ENCODE measurements around the gene ESR1. TPM values are rescaled to one million over a fixed set of nuclear protein-coding genes. Genes with fewer than 3 reads are reported as not detected.
"Not testable (repeated sequence)": the region's sequence is repeated elsewhere in the genome, so short reads cannot be mapped to it uniquely, and the experiment has no call there.

ESR1 gene
- total RNA-seq, 2 donors from 2014 or later, result 0.07 to 1.3 TPM

DNA sequence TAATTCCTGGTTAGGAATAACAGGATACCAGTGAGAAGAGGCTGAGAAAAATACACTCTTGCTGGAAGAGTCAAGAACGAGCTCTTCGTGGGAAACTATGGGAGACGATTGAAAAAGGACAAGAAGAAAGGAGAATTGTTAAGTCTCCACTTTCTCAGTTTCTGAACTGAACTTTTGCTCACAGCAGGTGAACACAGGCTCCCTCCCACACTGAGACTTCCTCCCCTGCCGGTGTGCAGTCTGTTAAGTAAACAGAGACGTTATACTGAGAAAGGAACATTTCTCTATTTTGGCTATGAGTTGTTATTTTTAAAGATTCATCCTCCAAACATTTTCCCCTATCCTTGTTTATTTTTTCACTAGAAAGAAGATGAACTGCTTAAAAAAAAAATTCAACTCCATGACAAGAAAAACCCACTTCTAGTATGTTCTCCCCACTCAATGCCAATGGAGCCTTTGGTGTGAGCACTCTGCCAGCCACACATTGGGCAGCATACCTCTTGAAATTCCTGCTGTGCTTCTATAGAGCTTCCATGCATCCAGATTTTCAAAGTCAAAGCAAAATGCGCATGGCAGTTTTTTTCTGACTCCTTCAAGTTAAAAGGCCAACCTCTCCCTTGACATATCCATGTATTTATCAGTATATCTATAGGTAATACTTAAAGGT, 250.5 kb downstream of the ESR1 start:
- Mint-ChIP-seq H3K9me3 (peaks cover 0 to 2% of the 10 kb centered on the region in 2 donors), H3K27ac (no peak overlapping the region), H3K27me3 (ENCODE audit: low read depth) (peaks cover 7% of the 10 kb centered on the region), H3K36me3 (ENCODE audit: insufficient read depth in 2 of 2) (no peaks in the 10 kb centered on the region), H3K4me3 (no peak overlapping the region), H3K4me1 (ENCODE audit: low read depth) (no peaks in the 10 kb centered on the region)
- no peak for DNase-seq
- no peak for ATAC-seq (replicated peaks in 1 of 2)

DNA sequence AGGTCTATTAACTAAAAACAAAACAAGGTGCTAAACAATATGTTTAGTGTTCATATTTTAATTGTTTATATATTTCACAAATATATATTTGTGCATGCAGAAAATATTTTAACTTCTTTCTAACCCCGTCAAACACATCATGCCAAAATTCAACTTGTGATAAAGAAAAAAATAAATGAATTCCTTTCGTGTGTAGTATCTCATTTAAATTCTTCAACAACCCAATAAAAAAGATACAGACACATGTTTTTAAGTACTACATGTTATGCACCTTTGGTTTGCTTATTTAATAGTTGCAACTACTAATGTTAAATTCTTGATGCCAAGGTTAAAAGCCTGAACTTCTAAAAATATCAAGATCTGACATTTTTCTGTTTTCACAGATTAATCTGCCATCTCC, 252.4 kb downstream of the ESR1 start:
- no peak for DNase-seq
- H3K27ac Mint-ChIP-seq, result no peak overlapping the region
- no peaks in the 10 kb centered on the region for H3K4me1 Mint-ChIP-seq (ENCODE audit: low read depth)
- no peak overlapping the region for H3K4me3 Mint-ChIP-seq
- ATAC-seq (replicated peaks in 1 of 2), result no peak
- no peaks in the 10 kb centered on the region for H3K36me3 Mint-ChIP-seq (ENCODE audit: insufficient read depth in 2 of 2)
- H3K27me3 Mint-ChIP-seq (ENCODE audit: low read depth), result peaks cover 7% of the 10 kb centered on the region
- H3K9me3 Mint-ChIP-seq, result peaks cover 0 to 2% of the 10 kb centered on the region in 2 donors

DNA sequence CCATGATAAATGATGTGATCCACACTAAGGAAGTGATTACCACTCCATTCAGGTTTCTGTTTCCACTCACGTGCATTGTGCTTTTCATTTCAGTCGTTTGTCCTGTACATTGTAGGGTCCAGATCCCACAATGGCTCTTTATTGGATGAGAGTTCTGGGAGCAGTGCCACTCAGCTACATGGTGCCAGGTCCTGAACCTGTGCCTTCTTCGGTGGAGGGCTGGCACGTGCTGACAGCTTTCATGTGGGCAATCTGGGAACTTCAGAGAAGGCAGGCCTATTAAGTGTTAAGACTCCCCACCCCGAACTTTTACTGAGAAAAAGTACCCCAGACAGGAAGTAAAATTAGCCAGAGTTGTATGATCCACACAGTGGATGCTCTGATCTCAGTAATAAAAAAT, 255.0 kb downstream of the ESR1 start:
- no peak overlapping the region for H3K4me3 Mint-ChIP-seq
- no peaks in the 10 kb centered on the region for H3K27me3 Mint-ChIP-seq (ENCODE audit: low read depth)
- H3K9me3 Mint-ChIP-seq, result peaks cover 0 to 2% of the 10 kb centered on the region in 2 donors
- H3K4me1 Mint-ChIP-seq (ENCODE audit: low read depth), result no peaks in the 10 kb centered on the region
- no peak overlapping the region for H3K27ac Mint-ChIP-seq
- H3K36me3 Mint-ChIP-seq (ENCODE audit: insufficient read depth in 2 of 2), result no peaks in the 10 kb centered on the region
- ATAC-seq (replicated peaks in 1 of 2) (no peak), DNase-seq (no peak)

DNA sequence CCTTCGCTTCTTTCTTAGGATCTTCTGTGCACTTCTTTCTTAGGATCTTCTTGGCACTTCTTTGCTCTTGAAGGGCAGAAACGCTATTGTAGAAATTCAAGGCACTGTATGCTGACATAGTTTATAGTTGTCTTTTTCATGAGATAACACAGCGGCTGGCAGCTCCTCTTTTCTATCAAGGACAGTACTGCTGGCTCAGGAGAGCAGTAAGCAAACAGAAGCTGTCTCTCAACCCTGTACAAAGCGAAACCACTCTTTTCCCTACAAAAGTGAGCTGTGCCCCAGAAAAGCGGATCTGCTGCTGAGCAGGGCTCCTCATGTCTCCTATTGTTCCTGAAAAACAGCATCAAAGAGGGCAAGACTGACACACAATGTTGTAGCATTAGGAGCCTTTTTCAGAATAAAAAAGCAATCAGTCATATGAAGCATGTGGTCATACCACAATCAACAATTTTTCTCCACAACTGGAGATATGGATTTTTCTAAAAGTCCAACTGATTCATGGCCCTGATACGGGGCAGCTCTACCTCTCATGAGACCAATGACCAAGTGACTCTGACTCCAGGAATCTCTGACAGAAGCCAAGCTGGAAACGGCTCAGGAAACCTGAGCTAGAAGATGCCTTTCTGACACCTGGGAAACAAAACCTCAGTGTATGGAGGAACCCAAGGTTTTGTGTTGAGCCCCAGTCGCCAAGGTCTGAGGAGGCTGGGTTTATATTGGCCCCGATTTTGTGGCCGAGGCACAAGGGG, 255.9 kb downstream of the ESR1 start:
- no peak for ATAC-seq (replicated peaks in 1 of 2)
- H3K27ac Mint-ChIP-seq, result no peak overlapping the region
- no peak overlapping the region for H3K4me3 Mint-ChIP-seq
- no peaks in the 10 kb centered on the region for H3K4me1 Mint-ChIP-seq (ENCODE audit: low read depth)
- H3K36me3 Mint-ChIP-seq (ENCODE audit: insufficient read depth in 2 of 2), result no peaks in the 10 kb centered on the region
- H3K9me3 Mint-ChIP-seq, result peaks cover 0 to 2% of the 10 kb centered on the region in 2 donors
- H3K27me3 Mint-ChIP-seq (ENCODE audit: low read depth), result no peaks in the 10 kb centered on the region
- no peak for DNase-seq

DNA sequence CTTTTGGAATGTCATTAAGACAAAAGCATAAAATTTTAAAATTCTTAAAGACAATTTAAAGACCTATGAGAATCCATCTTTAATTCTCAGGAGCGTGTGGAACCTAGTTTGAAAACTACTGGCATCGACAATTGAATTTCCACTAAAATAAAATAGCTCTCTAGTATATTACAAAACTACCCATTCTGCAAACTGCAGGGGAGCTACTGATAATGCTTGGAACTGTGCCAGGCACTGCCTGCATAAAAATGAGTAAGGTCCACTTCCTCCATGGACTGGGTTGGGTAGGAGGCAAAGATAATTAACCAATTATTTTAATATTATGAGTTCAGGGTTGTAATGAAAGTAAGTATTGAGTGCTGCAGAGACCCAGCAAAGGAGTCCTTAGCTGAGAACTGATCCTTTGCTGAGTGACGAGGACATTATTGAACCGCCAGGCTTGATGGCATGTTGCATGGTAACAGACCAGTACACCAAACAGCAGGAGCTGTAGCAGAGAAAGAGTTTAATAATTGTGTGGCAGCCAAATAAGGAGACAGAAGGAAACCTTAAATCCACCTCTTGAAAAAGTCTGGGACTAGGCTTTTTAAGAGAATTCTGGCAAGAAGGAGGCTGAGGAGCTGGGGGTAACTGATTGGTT, 261.3 kb downstream of the ESR1 start:
- Mint-ChIP-seq H3K27me3 (ENCODE audit: low read depth) (no peaks in the 10 kb centered on the region), H3K27ac (no peak overlapping the region), H3K4me1 (ENCODE audit: low read depth) (no peaks in the 10 kb centered on the region), H3K9me3 (no peaks in the 10 kb centered on the region), H3K36me3 (ENCODE audit: insufficient read depth in 2 of 2) (no peaks in the 10 kb centered on the region), H3K4me3 (no peak overlapping the region)
- no peak for ATAC-seq (replicated peaks in 1 of 2)
- DNase-seq, result no peak

DNA sequence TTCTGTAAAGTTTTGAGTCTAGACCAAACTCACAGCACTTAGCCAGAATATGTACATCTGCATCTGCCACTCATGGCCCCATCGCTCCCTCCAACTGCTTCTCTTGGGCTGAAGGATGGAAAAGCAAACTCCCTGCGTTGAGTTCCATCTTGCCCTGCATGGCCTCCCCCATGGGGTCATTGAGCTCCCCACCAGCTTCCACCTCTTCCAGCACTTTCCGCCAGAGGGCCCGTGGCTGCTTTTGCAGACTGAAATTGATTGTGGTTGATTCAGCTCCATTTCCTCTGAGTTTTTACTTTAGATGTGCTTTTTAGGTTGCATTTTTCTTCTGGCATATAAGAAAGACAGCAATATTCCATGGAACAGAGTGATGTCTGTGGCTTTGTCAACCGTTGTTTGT, 263.1 kb downstream of the ESR1 start:
- no peak overlapping the region for H3K4me3 Mint-ChIP-seq
- peaks cover 0 to under 1% of the 10 kb centered on the region in 2 donors for H3K36me3 Mint-ChIP-seq (ENCODE audit: insufficient read depth in 2 of 2)
- no peaks in the 10 kb centered on the region for H3K27me3 Mint-ChIP-seq (ENCODE audit: low read depth)
- H3K4me1 Mint-ChIP-seq (ENCODE audit: low read depth), result no peaks in the 10 kb centered on the region
- no peak overlapping the region for H3K27ac Mint-ChIP-seq
- DNase-seq, result no peak
- no peak for ATAC-seq (replicated peaks in 1 of 2)
- peaks cover under 1 to 3% of the 10 kb centered on the region in 2 donors for H3K9me3 Mint-ChIP-seq

DNA sequence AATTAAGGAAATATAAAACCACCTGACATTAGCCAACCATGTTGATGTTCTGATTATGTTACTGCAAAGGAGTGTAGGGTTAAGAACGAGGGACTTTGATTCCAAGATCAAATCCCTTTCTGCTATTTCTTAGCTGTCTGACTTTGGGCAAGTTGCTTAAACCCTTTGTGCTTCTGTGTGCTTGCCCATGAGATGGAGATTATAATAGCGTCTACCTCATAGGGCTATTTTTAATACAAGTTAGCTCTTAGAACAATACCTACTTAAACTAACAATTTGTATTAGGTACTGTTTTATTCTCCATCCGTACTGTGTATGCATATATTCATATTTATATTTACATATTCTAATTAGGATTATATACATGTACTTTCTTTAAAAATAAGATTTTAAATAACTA, 263.8 kb downstream of the ESR1 start:
- ATAC-seq (replicated peaks in 1 of 2), result no peak
- Mint-ChIP-seq H3K27ac (no peak overlapping the region), H3K4me3 (no peak overlapping the region), H3K27me3 (ENCODE audit: low read depth) (no peaks in the 10 kb centered on the region), H3K4me1 (ENCODE audit: low read depth) (no peaks in the 10 kb centered on the region), H3K36me3 (ENCODE audit: insufficient read depth in 2 of 2) (peaks cover 2 to 7% of the 10 kb centered on the region in 2 donors), H3K9me3 (peaks cover 5% of the 10 kb centered on the region in 2 donors)
- DNase-seq, result no peak

DNA sequence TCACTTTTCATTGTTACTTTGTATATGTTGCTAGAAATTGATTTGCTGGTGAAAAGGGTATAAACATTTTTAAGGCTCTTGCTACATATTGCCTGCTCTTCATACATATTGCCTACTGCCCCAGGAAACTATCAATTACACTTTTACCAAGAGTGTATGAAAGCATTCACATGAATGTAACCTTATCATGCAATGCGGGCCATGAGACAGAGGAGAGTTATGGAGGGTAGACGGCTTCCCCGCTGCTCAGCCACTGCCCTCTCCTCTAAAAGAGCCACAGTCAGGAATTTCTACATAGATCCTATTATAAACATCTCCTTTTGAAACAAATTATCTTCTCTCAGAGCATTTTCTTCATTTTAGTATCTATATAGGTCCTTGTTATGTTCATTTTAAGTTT, 264.4 kb downstream of the ESR1 start:
- Mint-ChIP-seq H3K9me3 (peaks cover 9% of the 10 kb centered on the region in 2 donors), H3K4me3 (no peak overlapping the region), H3K36me3 (ENCODE audit: insufficient read depth in 2 of 2) (peaks cover 7 to 11% of the 10 kb centered on the region in 2 donors), H3K4me1 (ENCODE audit: low read depth) (no peaks in the 10 kb centered on the region), H3K27ac (no peak overlapping the region), H3K27me3 (ENCODE audit: low read depth) (no peaks in the 10 kb centered on the region)
- ATAC-seq (replicated peaks in 1 of 2) (no peak), DNase-seq (no peak)

DNA sequence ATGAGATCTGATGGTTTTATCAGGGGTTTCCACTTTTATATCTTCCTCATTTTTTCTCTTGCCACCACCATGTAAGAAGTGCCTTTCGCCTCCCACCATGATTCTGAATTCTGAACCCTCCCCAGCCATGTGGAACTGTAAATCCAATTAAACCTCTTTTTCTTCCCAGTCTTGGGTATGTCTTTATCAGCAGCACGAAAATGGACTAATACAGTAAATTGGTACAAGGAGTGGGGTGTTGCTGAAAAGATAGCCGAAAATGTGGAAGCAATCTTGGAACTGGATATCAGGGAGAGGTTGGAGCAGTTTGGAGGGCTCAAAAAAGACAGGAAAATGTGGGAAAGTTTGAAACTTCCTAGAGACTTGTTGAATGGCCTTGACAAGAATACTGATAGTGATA, 268.8 kb downstream of the ESR1 start:
- not testable (repeated sequence) for H3K27me3 Mint-ChIP-seq (ENCODE audit: low read depth); H3K4me3 Mint-ChIP-seq; H3K4me1 Mint-ChIP-seq (ENCODE audit: low read depth); ATAC-seq (replicated peaks in 1 of 2); H3K27ac Mint-ChIP-seq; DNase-seq
- Mint-ChIP-seq H3K36me3 (ENCODE audit: insufficient read depth in 2 of 2) (peaks cover 7 to 14% of the 10 kb centered on the region in 2 donors), H3K9me3 (peaks cover 9 to 15% of the 10 kb centered on the region in 2 donors)

DNA sequence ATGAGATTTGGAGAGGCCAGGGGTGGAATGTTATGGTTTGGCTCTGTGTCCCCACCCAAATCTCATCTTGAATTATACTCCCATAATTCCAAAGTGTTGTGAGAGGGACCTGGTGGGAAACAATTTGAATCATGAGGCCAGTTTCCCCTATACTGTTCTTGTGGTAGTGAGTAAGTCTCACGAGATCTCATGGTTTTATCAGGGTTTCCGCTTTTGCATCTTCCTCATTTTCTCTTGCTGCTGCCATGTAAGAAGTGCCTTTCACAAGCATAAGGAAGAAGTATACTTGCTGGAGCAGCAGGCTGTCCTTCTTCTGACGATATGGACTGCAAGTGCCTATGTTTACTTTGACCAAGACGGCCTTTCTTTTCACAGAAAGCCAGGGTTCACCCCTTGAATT, 270.5 kb downstream of the ESR1 start:
- Mint-ChIP-seq H3K4me3 (no peak overlapping the region), H3K27me3 (ENCODE audit: low read depth) (peaks cover 9% of the 10 kb centered on the region), H3K9me3 (peaks cover 9 to 19% of the 10 kb centered on the region in 2 donors), H3K27ac (no peak overlapping the region), H3K4me1 (ENCODE audit: low read depth) (no peaks in the 10 kb centered on the region), H3K36me3 (ENCODE audit: insufficient read depth in 2 of 2) (peaks cover 9 to 16% of the 10 kb centered on the region in 2 donors)
- DNase-seq, result no peak
- no peak for ATAC-seq (replicated peaks in 1 of 2)

DNA sequence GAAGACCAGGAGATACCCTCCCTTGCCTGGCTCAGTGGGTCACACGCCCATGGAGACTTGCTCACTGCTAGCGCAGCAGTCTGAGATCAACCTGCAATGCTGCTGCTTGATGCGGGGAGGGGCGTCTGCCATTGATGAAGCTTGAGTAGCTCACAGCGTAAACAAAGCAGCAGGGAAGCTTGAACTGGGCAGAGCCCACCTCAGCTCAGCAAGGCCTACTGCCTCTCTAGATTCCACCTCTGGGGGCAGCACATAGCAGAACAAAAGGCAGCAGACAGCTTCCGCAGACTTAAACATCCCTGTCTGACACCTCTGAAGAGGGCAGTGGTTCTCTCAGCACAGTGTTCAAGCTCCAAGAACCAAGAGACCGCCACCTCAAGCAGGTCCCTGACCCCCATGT, 271.3 kb downstream of the ESR1 start:
- DNase-seq (no peak), ATAC-seq (replicated peaks in 1 of 2) (no peak)
- peaks cover 9% of the 10 kb centered on the region for H3K27me3 Mint-ChIP-seq (ENCODE audit: low read depth)
- H3K9me3 Mint-ChIP-seq, result peaks cover 9 to 19% of the 10 kb centered on the region in 2 donors
- H3K4me3 Mint-ChIP-seq, result no peak overlapping the region
- no peak overlapping the region for H3K27ac Mint-ChIP-seq
- H3K4me1 Mint-ChIP-seq (ENCODE audit: low read depth), result no peaks in the 10 kb centered on the region
- H3K36me3 Mint-ChIP-seq (ENCODE audit: insufficient read depth in 2 of 2), result peaks cover 9 to 16% of the 10 kb centered on the region in 2 donors

DNA sequence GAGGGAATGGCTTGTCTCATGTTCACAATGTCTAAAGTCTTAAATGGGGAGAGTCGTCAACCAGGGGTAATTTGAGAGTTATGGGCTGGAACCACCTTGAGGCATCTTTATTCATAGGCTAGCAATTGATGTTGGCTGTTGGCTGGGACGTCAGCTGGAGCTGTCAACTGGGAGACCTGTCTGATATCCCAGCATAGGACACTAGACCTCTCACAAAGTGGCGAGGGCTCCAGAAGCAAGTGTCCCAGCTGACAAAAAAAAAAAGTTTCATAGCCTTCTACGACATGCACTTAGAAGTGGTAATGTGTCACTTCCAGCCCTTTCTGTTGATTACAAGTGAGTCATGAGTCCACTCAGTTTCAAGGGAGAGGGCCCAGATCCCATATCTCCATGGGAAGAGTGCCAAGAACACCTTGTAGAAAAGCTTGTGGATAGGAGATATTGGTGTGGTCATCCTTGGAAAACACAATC, 278.0 kb downstream of the ESR1 start:
- no peak for DNase-seq
- H3K27ac Mint-ChIP-seq, result no peak overlapping the region
- H3K27me3 Mint-ChIP-seq (ENCODE audit: low read depth), result no peaks in the 10 kb centered on the region
- H3K4me3 Mint-ChIP-seq, result no peak overlapping the region
- H3K4me1 Mint-ChIP-seq (ENCODE audit: low read depth), result no peaks in the 10 kb centered on the region
- H3K9me3 Mint-ChIP-seq, result peaks cover 0 to 6% of the 10 kb centered on the region in 2 donors
- peaks cover 2 to 3% of the 10 kb centered on the region in 2 donors for H3K36me3 Mint-ChIP-seq (ENCODE audit: insufficient read depth in 2 of 2)
- ATAC-seq (replicated peaks in 1 of 2), result no peak

DNA sequence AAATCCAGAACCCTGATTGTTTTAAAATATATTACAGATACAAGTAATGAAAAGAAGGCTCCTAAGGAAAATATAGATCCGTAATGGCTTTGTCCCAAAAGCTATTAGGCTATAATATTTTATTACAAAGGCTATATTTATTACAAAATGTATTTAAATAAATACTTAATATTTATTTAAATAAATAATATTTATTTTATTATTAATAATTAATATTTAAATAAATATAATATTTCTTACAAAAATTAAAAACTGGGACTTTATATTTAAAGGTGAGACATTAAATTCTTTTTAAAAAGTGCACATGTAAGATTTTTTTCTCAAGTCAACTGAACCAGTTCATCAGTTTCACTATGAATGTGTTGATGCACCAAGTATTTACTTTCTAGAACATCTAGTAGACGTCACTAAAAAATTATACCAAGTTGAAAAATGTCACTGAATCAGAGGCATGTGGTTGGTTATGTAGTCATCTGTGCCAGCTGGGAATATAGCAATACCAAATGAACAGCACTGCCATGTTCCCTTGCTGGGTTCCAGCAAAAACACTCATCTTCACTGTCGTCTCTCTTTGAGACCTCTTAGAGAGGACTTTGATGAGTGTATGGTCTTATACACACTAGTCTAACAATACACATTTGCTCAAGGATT, 278.9 kb downstream of the ESR1 start:
- DNase-seq (no peak), ATAC-seq (replicated peaks in 1 of 2) (peak in 1 of 2 donors; percentile 19)
- Mint-ChIP-seq H3K27ac (no peak overlapping the region), H3K4me3 (no peak overlapping the region), H3K27me3 (ENCODE audit: low read depth) (no peaks in the 10 kb centered on the region), H3K4me1 (ENCODE audit: low read depth) (no peaks in the 10 kb centered on the region), H3K9me3 (peaks cover 0 to 3% of the 10 kb centered on the region in 2 donors), H3K36me3 (ENCODE audit: insufficient read depth in 2 of 2) (peaks cover under 1% of the 10 kb centered on the region in 2 donors)
